OCI-LY3 (cell line): ENCODE measurements around the gene CTTN.

Source experiments
- H2AFZ ChIP-seq: fragments of 200-600, 300-600 bp; shearing (Covaris generic); 2 replicates; pipeline ENCODE4 v1.6.0; 2014; ENCODE audit warnings: antibody characterized with exemption, low read depth, low read length
- H3K27ac ChIP-seq: fragments of 200-600, 300-600 bp; sonication (generic); 2 replicates; pipeline ENCODE4 v1.5.1; 2014; ENCODE audit warnings: mild to moderate bottlenecking, low read length, moderate library complexity, mixed read lengths
- H3K27me3 ChIP-seq: fragments of 200-600, 300-600 bp; sonication (generic); 2 replicates; pipeline ENCODE4 v1.6.1; 2014; ENCODE audit warnings: low read depth, low read length, mixed read lengths
- H3K36me3 ChIP-seq: fragments of 200-600, 300-600 bp; sonication (generic); replicated peaks from 2 replicates; pipeline ENCODE3; 2014; ENCODE audit warnings: low read depth, low read length, mixed read lengths
- H3K4me1 ChIP-seq: fragments of 300-600, 200-600 bp; sonication (generic); 2 replicates; pipeline ENCODE4 v1.6.1; 2014; ENCODE audit warnings: low read length, mixed read lengths
- H3K4me2 ChIP-seq: fragments of 200-600, 300-600 bp; sonication (generic); 2 replicates; pipeline ENCODE4 v1.6.1; 2014; ENCODE audit warnings: low read length, mixed read lengths
- H3K4me3 ChIP-seq: fragments of 300-600, 200-600 bp; sonication (generic); 2 replicates; pipeline ENCODE4 v1.5.1; 2014; ENCODE audit warnings: antibody characterized with exemption, mild to moderate bottlenecking, low read length, moderate library complexity
- H3K79me2 ChIP-seq: fragments of 300-600, 200-600 bp; shearing (Covaris generic); 2 replicates; pipeline ENCODE4 v1.6.1; 2014; ENCODE audit warnings: mild to moderate bottlenecking, low read length, mixed read lengths
- H3K9ac ChIP-seq: fragments of 300-600, 200-600 bp; shearing (Covaris generic); 2 replicates; pipeline ENCODE4 v1.6.0; 2014; ENCODE audit warnings: mild to moderate bottlenecking, low read length, moderate library complexity
- H3K9me3 ChIP-seq: fragments of 200-600, 300-600 bp; shearing (Covaris generic); 2 replicates; pipeline ENCODE4 v1.6.1; 2014; ENCODE audit warnings: low read length, mixed read lengths; ENCODE audit not compliant: insufficient read depth
- H4K20me1 ChIP-seq: fragments of 200-600, 300-600 bp; sonication (generic); 2 replicates; pipeline ENCODE4 v1.6.1; 2016; ENCODE audit warnings: low read length, mixed read lengths; ENCODE audit not compliant: insufficient read depth
- EZH2phosphoT487 ChIP-seq: fragments of 200-600 bp; shearing (Covaris generic); IDR thresholded peaks from 2 replicates; pipeline ENCODE4 v1.6.1; 2018; ENCODE audit warnings: antibody characterized with exemption, mixed run types, low read depth
- TF ChIP-seq, protein P1 (sequence below): fragments of 200-600, 300-600 bp; sonication (generic); IDR thresholded peaks from 2 replicates; pipeline ENCODE4 v1.5.1; 2014; ENCODE audit warnings: antibody characterized with exemption, low read length, low read depth

The CTTN gene

GRCh38 chr11:70434813-70435278 lies 36.5 kb downstream of the CTTN start:
- Histone ChIP-seq H3K4me3 (peak overlapping the region; percentile 63), H4K20me1 (no peaks in the 10 kb centered on the region), H3K27ac (peak overlapping the region; percentile 94), H3K4me1 (peaks cover 65% of the 10 kb centered on the region), H3K27me3 (no peaks in the 10 kb centered on the region), H3K36me3 (peaks cover 47% of the 10 kb centered on the region), H3K4me2 (peak overlapping the region; percentile 73), H2AFZ (no peak overlapping the region), H3K79me2 (peaks cover 8% of the 10 kb centered on the region), H3K9ac (peak overlapping the region; percentile 87), H3K9me3 (0 out of 2 replicates have a peak, but pooled peaks cover 7% of the 10 kb centered on the region)
- TF ChIP-seq, protein P1, sequence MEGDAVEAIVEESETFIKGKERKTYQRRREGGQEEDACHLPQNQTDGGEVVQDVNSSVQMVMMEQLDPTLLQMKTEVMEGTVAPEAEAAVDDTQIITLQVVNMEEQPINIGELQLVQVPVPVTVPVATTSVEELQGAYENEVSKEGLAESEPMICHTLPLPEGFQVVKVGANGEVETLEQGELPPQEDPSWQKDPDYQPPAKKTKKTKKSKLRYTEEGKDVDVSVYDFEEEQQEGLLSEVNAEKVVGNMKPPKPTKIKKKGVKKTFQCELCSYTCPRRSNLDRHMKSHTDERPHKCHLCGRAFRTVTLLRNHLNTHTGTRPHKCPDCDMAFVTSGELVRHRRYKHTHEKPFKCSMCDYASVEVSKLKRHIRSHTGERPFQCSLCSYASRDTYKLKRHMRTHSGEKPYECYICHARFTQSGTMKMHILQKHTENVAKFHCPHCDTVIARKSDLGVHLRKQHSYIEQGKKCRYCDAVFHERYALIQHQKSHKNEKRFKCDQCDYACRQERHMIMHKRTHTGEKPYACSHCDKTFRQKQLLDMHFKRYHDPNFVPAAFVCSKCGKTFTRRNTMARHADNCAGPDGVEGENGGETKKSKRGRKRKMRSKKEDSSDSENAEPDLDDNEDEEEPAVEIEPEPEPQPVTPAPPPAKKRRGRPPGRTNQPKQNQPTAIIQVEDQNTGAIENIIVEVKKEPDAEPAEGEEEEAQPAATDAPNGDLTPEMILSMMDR, result no peak
- no peak for TF ChIP-seq EZH2phosphoT487

- Histone ChIP-seq H3K27ac (peak overlapping the region; percentile 94), H3K27me3 (no peaks in the 10 kb centered on the region), H3K79me2 (peaks cover 8% of the 10 kb centered on the region), H4K20me1 (no peaks in the 10 kb centered on the region), H3K4me2 (peak overlapping the region; percentile 73), H3K4me3 (peak overlapping the region; percentile 63), H3K36me3 (peaks cover 47% of the 10 kb centered on the region), H3K4me1 (peaks cover 64% of the 10 kb centered on the region), H3K9ac (peak overlapping the region; percentile 87), H3K9me3 (0 out of 2 replicates have a peak, but pooled peaks cover 7% of the 10 kb centered on the region), H2AFZ (no peak overlapping the region)
- TF ChIP-seq, protein P1, result no peak
- no peak for TF ChIP-seq EZH2phosphoT487
These were observed 37.0 kb downstream of the CTTN start for GRCh38 chr11:70435361-70435760.

DNA sequence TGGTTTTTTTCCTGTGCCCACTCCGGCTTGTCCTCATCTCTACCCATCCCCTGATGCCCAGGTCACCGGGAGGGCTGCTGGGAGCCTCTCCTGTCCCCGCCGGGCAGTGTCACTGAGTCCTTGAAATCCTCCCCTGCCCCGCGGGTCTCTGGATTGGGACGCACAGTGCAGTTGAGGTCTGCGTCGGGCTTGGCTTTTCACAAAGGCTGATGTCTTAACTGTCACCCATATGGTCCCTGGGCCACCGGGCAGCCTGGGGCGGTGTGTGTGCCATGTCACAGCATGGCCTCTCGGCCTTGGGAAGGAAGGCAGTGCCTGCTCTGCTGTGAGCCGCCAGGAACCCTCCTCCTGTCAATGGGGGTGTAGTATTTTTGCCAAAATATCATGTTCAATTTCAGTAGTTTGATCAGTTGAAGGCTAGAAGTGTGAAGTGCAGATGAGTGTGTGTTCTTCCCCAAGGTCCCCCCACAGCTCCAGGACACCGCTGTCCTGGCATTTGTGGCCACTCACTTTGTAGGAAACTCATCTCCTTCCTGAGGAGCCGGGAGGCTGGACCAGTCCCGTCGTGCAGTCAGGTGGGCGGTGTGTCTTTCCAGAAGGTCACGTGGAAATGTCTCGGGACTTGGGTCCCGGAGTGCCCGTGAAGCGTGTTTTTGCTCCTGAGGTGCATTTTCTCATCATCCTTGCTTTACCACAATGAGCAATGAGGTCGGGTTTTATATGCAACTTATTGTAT lies 37.6 kb downstream of the CTTN start:
- Histone ChIP-seq H3K79me2 (peaks cover 8% of the 10 kb centered on the region), H4K20me1 (no peaks in the 10 kb centered on the region), H3K9me3 (0 out of 2 replicates have a peak, but pooled peaks cover 7% of the 10 kb centered on the region), H3K36me3 (peaks cover 47% of the 10 kb centered on the region), H2AFZ (no peak overlapping the region), H3K9ac (peak overlapping the region; percentile 87), H3K4me3 (peak overlapping the region; percentile 63), H3K4me2 (peak overlapping the region; percentile 73), H3K27ac (peak overlapping the region; percentile 94), H3K4me1 (peaks cover 64% of the 10 kb centered on the region), H3K27me3 (no peaks in the 10 kb centered on the region)
- TF ChIP-seq, protein P1, result no peak
- no peak for TF ChIP-seq EZH2phosphoT487

DNA sequence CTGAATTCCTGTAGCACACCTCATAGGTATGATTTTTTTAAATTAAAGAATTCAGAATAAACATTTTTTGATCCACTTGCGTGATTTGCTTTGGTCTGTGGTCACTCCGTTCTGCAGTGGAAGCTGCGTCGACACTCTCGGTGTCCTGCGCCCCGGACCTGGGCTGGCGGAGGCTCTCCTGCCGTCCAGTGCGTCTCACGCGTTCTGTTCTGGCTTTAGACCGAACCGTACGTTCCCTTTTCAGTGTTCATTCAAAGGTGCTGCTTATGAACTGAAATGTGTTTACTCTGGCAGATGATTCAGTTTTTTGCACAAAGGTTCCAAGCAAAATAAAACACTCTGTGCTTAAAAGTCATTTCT lies 38.2 kb downstream of the CTTN start:
- TF ChIP-seq, protein P1, result no peak
- no peak for TF ChIP-seq EZH2phosphoT487
- Histone ChIP-seq H3K36me3 (peaks cover 46% of the 10 kb centered on the region), H3K4me2 (peak overlapping the region; percentile 73), H3K4me3 (peak overlapping the region; percentile 63), H3K27me3 (no peaks in the 10 kb centered on the region), H3K9me3 (0 out of 2 replicates have a peak, but pooled peaks cover 7% of the 10 kb centered on the region), H3K9ac (peak overlapping the region; percentile 87), H3K27ac (peak overlapping the region; percentile 94), H3K79me2 (peaks cover 8% of the 10 kb centered on the region), H4K20me1 (no peaks in the 10 kb centered on the region), H2AFZ (no peak overlapping the region), H3K4me1 (peaks cover 64% of the 10 kb centered on the region)
